H1 (cell line): ENCODE data around the gene HOXB3. TPM values are rescaled to one million over a fixed set of nuclear protein-coding genes. Genes with fewer than 3 reads are reported as not detected.

ENCODE experiments used
- CTCF ChIA-PET: fragments of 300-600 bp; sonication (Branson Sonifier 250); formaldehyde crosslinking; loops from one replicate; lab custom pipeline; 2021; ENCODE audit not compliant: partially characterized antibody; lab: Charles Lee
- POLR2A ChIA-PET: fragments of 300-600 bp; sonication (Branson Sonifier 250); formaldehyde crosslinking; loops from one replicate; lab custom pipeline; 2021; ENCODE audit warnings: inconsistent platforms; ENCODE audit not compliant: partially characterized antibody; lab: Charles Lee
- DNase-seq, 2 experiments: peaks; one replicate each; pipeline versions ENCODE4 v3.0.0 to v3.0.0-alpha.2; 2010 to 2022; ENCODE audit warnings: low spot score in 2 of 2, low read depth in 1 of 2, mixed read lengths in 1 of 2
- FAIRE-seq: peaks from 2 replicates; lab custom pipeline; 2011; peaks lifted over from hg19 to GRCh38; lab: Jason Lieb, UNC
- H2AFZ ChIP-seq: 2 replicates; pipeline ENCODE4 v1.8.1; 2012; ENCODE audit warnings: low read length, inconsistent platforms
- H2AK5ac ChIP-seq: 2 replicates; pipeline ENCODE4 v1.6.1; 2013; ENCODE audit warnings: low read depth, low read length
- H2BK120ac ChIP-seq: replicated peaks from 2 replicates; pipeline ENCODE3; 2013; ENCODE audit warnings: low read depth, low read length, inconsistent platforms
- H2BK12ac ChIP-seq: 2 replicates; pipeline ENCODE4 v1.6.1; 2013; ENCODE audit warnings: low read depth, low read length
- H2BK15ac ChIP-seq: 2 replicates; pipeline ENCODE4 v1.6.1; 2013; ENCODE audit warnings: low read length
- H2BK20ac ChIP-seq: 2 replicates; pipeline ENCODE4 v1.6.1; 2013; ENCODE audit warnings: low read length
- H2BK5ac ChIP-seq: 2 replicates; pipeline ENCODE4 v1.6.1; 2013; ENCODE audit warnings: low read depth, low read length
- H3K14ac ChIP-seq: 2 replicates; pipeline ENCODE4 v1.6.1; 2013; ENCODE audit warnings: inconsistent platforms; ENCODE audit not compliant: insufficient read length
- H3K18ac ChIP-seq: 2 replicates; pipeline ENCODE4 v1.6.1; 2013; ENCODE audit warnings: low read length; ENCODE audit errors: extremely low read depth
- H3K23ac ChIP-seq: 2 replicates; pipeline ENCODE4 v1.6.1; 2013; ENCODE audit warnings: inconsistent platforms; ENCODE audit not compliant: insufficient read length
- H3K23me2 ChIP-seq: 2 replicates; pipeline ENCODE4 v1.6.1; 2013; ENCODE audit warnings: low read depth, low read length
- H3K27ac ChIP-seq: 2 replicates; pipeline ENCODE4 v1.6.1; 2011; ENCODE audit warnings: low read depth, low read length, inconsistent platforms
- H3K27me3 ChIP-seq, 4 experiments: replicated peaks in 1 of 4; 1 replicate in 1 of 4; 2 replicates in 3 of 4; pipeline versions ENCODE4 v1.6.1 to v1.8.1; 2011 to 2013; ENCODE audit warnings: low read length in 3 of 4, mild to moderate bottlenecking in 3 of 4, inconsistent platforms in 2 of 4, mixed read lengths in 2 of 4, moderate library complexity in 1 of 4; ENCODE audit not compliant: control insufficient read depth in 3 of 4, insufficient read depth in 3 of 4; ENCODE audit errors: extremely low read depth in 1 of 4
- H3K36me3 ChIP-seq, 4 experiments: 2 replicates each; pipeline versions ENCODE4 v1.6.1 to v1.8.1; 2011 to 2013; ENCODE audit warnings: mild to moderate bottlenecking in 4 of 4, low read length in 3 of 4, moderate library complexity in 2 of 4, control low read depth in 1 of 4, inconsistent platforms in 1 of 4; ENCODE audit not compliant: insufficient read depth in 4 of 4, control insufficient read depth in 2 of 4
- H3K4ac ChIP-seq: replicated peaks from 2 replicates; pipeline ENCODE3; 2013; ENCODE audit warnings: low read length, low read depth, mixed read lengths, inconsistent platforms; ENCODE audit not compliant: insufficient read length
- H3K4me1 ChIP-seq, 4 experiments: replicated peaks in 1 of 4; 1 replicate in 1 of 4; 2 replicates in 3 of 4; pipeline versions ENCODE4 v1.6.1 to v1.8.1; 2011 to 2013; ENCODE audit warnings: low read length in 3 of 4, inconsistent platforms in 2 of 4, mixed read lengths in 1 of 4; ENCODE audit not compliant: insufficient read depth in 4 of 4, control insufficient read depth in 3 of 4
- H3K4me2 ChIP-seq, 2 experiments: 2 replicates each; pipeline versions ENCODE4 v1.6.1 to v1.8.1; 2011 to 2013; ENCODE audit warnings: low read depth in 2 of 2, low read length in 2 of 2, control low read depth in 1 of 2, inconsistent platforms in 1 of 2, mild to moderate bottlenecking in 1 of 2; ENCODE audit not compliant: insufficient read depth in 1 of 2
- H3K4me3 ChIP-seq, 4 experiments: fragments of 200-600, 300-600 bp in 1 of 4; sonication (generic), shearing (Covaris generic), sonication (Bioruptor Twin) in 1 of 4; 2 replicates each; pipeline versions ENCODE4 v1.5.1 to v1.8.1; 2011 to 2016; ENCODE audit warnings: low read length in 4 of 4, low read depth in 3 of 4, control low read depth in 2 of 4, inconsistent platforms in 2 of 4, mild to moderate bottlenecking in 2 of 4, mixed read lengths in 1 of 4, moderate library complexity in 1 of 4; ENCODE audit not compliant: insufficient read depth in 2 of 4; ENCODE audit errors: extremely low read depth in 1 of 4
- H3K56ac ChIP-seq: replicated peaks from 2 replicates; pipeline ENCODE3; 2013; ENCODE audit warnings: low read depth, mild to moderate bottlenecking, mixed read lengths, low read length, inconsistent platforms; ENCODE audit not compliant: insufficient read length
- H3K79me1 ChIP-seq: 2 replicates; pipeline ENCODE4 v1.6.1; 2013; ENCODE audit warnings: low read depth, low read length, control low read depth
- H3K79me2 ChIP-seq, 2 experiments: 2 replicates each; pipeline versions ENCODE4 v1.6.1 to v1.8.1; 2012 to 2013; ENCODE audit warnings: low read length in 2 of 2, mild to moderate bottlenecking in 2 of 2, inconsistent platforms in 1 of 2; ENCODE audit not compliant: insufficient read depth in 2 of 2, control insufficient read depth in 1 of 2
- H3K9ac ChIP-seq, 4 experiments: replicated peaks in 1 of 4; 1 replicate in 1 of 4; 2 replicates in 3 of 4; pipeline versions ENCODE4 v1.6.1 to v1.8.1; 2011 to 2013; ENCODE audit warnings: low read depth in 3 of 4, low read length in 3 of 4, control low read depth in 2 of 4, mild to moderate bottlenecking in 2 of 4, moderate library complexity in 2 of 4, inconsistent platforms in 1 of 4; ENCODE audit errors: extremely low read depth in 1 of 4
- H3K9me3 ChIP-seq, 2 experiments: 2 replicates each; pipeline versions ENCODE4 v1.6.1 to v1.8.1; 2012 to 2013; ENCODE audit warnings: mild to moderate bottlenecking in 2 of 2, moderate library complexity in 2 of 2, control low read depth in 1 of 2, inconsistent platforms in 1 of 2, low read depth in 1 of 2, low read length in 1 of 2, mixed read lengths in 1 of 2; ENCODE audit not compliant: insufficient read depth in 2 of 2
- H4K20me1 ChIP-seq, 2 experiments: replicated peaks in 1 of 2; 2 replicates each; pipeline versions ENCODE3 to v1.8.1; 2011 to 2013; ENCODE audit warnings: inconsistent platforms in 2 of 2, low read length in 2 of 2, mild to moderate bottlenecking in 1 of 2; ENCODE audit not compliant: insufficient read depth in 2 of 2, control insufficient read depth in 1 of 2
- H4K5ac ChIP-seq: 2 replicates; pipeline ENCODE4 v1.6.1; 2013; ENCODE audit warnings: low read length, low read depth, mixed read lengths, inconsistent platforms; ENCODE audit not compliant: insufficient read length
- H4K8ac ChIP-seq: 2 replicates; pipeline ENCODE4 v1.8.0; 2013; ENCODE audit warnings: mild to moderate bottlenecking, moderate library complexity, low read length, inconsistent platforms; ENCODE audit not compliant: insufficient read depth; ENCODE audit errors: extremely low read depth
- H4K91ac ChIP-seq: replicated peaks from 2 replicates; pipeline ENCODE3; 2013; ENCODE audit warnings: low read length, mixed read lengths, inconsistent platforms; ENCODE audit not compliant: insufficient read length
- CBX8 ChIP-seq: fragments of 300-800, 300-1000 bp; sonication (generic); IDR thresholded peaks from 2 replicates; pipeline ENCODE4 v1.7.1; 2016; ENCODE audit warnings: low read depth, low read length, borderline replicate concordance
- EZH2 ChIP-seq: fragments of 200-600 bp; sonication (generic); IDR thresholded peaks from 2 replicates; pipeline ENCODE4 v1.7.1; 2012; ENCODE audit warnings: low read depth, mild to moderate bottlenecking, moderate library complexity, low read length, inconsistent platforms; ENCODE audit not compliant: severe bottlenecking
- RBBP5 ChIP-seq: IDR thresholded peaks from 2 replicates; pipeline ENCODE4 v1.7.1; 2012; ENCODE audit warnings: low read depth, mild to moderate bottlenecking, inconsistent platforms, low read length, moderate library complexity, borderline replicate concordance
- RNF2 ChIP-seq: fragments of 200-900, 300-1000 bp; sonication (generic); IDR thresholded peaks from 2 replicates; pipeline ENCODE4 v1.7.1; 2016; ENCODE audit warnings: borderline replicate concordance, low read depth, mild to moderate bottlenecking, antibody characterized with exemption, low read length; ENCODE audit not compliant: poor library complexity, severe bottlenecking; ENCODE audit errors: missing control alignments
- SUZ12 ChIP-seq: fragments of 200-600 bp; sonication (generic); IDR thresholded peaks from 2 replicates; pipeline ENCODE4 v1.6.1; 2012; ENCODE audit warnings: mild to moderate bottlenecking, inconsistent platforms, low read length, moderate library complexity, mixed read lengths
- WGBS, 2 experiments: shearing (Covaris generic) in 1 of 2; methylation state at CpG; one replicate each; pipeline versions ENCODE4 v1.1.6 to v1.1.7; 2013 to 2015; ENCODE audit warnings: low lambda C conversion rate in 2 of 2, mixed read lengths in 2 of 2, inconsistent platforms in 1 of 2, low coverage in 1 of 2, missing lambda C conversion rate in 1 of 2; ENCODE audit not compliant: insufficient replicate concordance in 2 of 2, insufficient coverage in 1 of 2, insufficient read length in 1 of 2; ENCODE audit errors: extremely low coverage in 1 of 2, missing lambda C conversion rate in 1 of 2; 5-methylcytosine and 5-hydroxymethylcytosine counted together
- polyA plus RNA-seq, 7 experiments: library from polyadenylated mRNA; depleted of rRNA in 3 of 7; stranded (reverse) in 5 of 7; unstranded in 2 of 7; fragments of >200 nt in 5 of 7; fragments of 200-250 nt in 2 of 7; gene quantifications; 1 replicate in 5 of 7; 2 replicates in 1 of 7; 4 replicates in 1 of 7; pipeline versions ENCODE4 v1.2.1 to v1.2.3, GENCODE V29; 2011 to 2013; ENCODE audit warnings: missing spikeins in 2 of 7, mixed read lengths in 2 of 7
- total RNA-seq: library from RNA; stranded (reverse); fragmentation: NEBNext Ultra II Directional; extraction: Animal tissue kit (Norgen Biotek cat#: 25700); gene quantifications from 2 replicates; pipeline ENCODE4 v1.2.1, GENCODE V29; 2021
- TF ChIP-seq, protein P1 (sequence below): IDR thresholded peaks from 2 replicates; pipeline ENCODE4 v1.6.1; 2012; ENCODE audit warnings: inconsistent platforms

The HOXB3 gene
- total and polyA plus RNA-seq, 2 of the 8 experiments (the other 6 are each of a cell fraction or from before 2014, with no cell fraction given), result not detected

DNA sequence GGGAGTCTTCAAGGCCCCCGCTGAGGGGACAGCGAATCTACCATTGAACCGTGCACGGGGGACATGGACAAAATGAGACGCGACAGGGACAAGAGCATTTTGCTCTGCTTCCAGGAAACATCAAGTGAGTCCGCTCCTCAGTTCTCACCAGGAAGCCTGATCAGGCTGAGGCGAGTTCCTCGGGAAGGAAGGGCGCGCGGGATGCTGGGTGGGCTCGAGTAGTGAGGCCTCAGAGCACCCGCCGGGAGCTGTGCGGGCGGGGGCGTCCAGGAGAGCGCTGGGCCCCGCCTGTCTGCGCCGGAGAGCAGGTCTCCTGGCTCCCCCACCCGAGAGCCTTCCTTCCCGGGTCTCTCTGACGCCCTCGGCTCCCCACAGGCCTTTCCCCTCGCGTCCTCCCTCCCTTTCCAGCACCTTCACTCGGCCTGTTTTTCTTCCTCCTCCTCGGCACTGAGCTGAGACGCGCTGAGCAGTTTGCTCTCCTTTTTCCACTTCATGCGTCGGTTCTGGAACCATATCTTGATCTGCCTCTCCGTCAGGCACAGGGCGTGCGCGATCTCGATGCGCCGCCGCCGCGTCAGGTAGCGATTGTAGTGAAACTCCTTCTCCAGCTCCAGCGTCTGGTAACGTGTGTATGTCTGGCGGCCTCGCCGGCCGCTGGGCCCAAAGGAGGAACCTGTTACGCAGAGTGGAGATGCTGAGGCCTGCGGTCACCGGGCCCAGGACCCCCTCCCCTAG, 6.1 kb upstream of the HOXB3 start:
- no peak overlapping the region for H2AFZ ChIP-seq
- no peak overlapping the region for H4K91ac ChIP-seq
- ChIA-PET POLR2A (no interaction called here), CTCF (interaction anchor here (0.6 to 7.0 kb wide), 8 partner anchors 9 to 288 kb away, joined by 3 to 53 read pairs (median 6); no protein-coding TSS in a partner anchor)
- H3K27me3 ChIP-seq, result peaks cover 96 to 100% (median 99%) of the 10 kb centered on the region in 4 experiments
- no peak for DNase-seq
- H3K79me2 ChIP-seq, result no peaks in the 10 kb centered on the region
- peaks cover 38 to 53% of the 10 kb centered on the region in 2 experiments for H4K20me1 ChIP-seq
- H3K18ac ChIP-seq, result no peak overlapping the region; the same call in 1 of the 2 replicates
- FAIRE-seq, result no peak
- peak overlapping the region; percentile 88; the same call in 1 of the 2 replicates for H2BK12ac ChIP-seq
- no peak overlapping the region; the same call in 1 of the 2 replicates for H4K8ac ChIP-seq
- no peaks in the 10 kb centered on the region for H3K79me1 ChIP-seq
- H2AK5ac ChIP-seq, result 0 out of 2 replicates have a peak overlapping the region, but pooled peaks have one; percentile 6
- WGBS, 2 experiments, result 9% methylated on average over 49 of the region's 54 CpGs; no CpG with 5 or more reads in 1 of the 2 experiments
- peaks cover 0 to 12% (median 4%) of the 10 kb centered on the region in 4 experiments; a peak in 5 of 7 replicates for H3K4me1 ChIP-seq
- H3K27ac ChIP-seq, result no peak overlapping the region
- H3K9me3 ChIP-seq, result no peaks in the 10 kb centered on the region; a peak in 1 of 4 replicates
- H3K36me3 ChIP-seq, result no peaks in the 10 kb centered on the region; a peak in 1 of 8 replicates
- H4K5ac ChIP-seq, result no peak overlapping the region
- H3K23ac ChIP-seq, result no peak overlapping the region
- H2BK5ac ChIP-seq, result no peak overlapping the region
- H3K23me2 ChIP-seq, result no peaks in the 10 kb centered on the region; the same call in 1 of the 2 replicates
- H2BK15ac ChIP-seq, result no peak overlapping the region
- no peak overlapping the region; a peak in 1 of 8 replicates for H3K4me3 ChIP-seq
- H3K14ac ChIP-seq, result no peak overlapping the region
- no peak overlapping the region for H3K4ac ChIP-seq
- no peak overlapping the region for H3K9ac ChIP-seq
- H2BK120ac ChIP-seq, result no peak overlapping the region
- H3K4me2 ChIP-seq, result peak overlapping the region; percentile 19 to 21; a peak in 2 of 4 replicates
- TF ChIP-seq, protein P1, sequence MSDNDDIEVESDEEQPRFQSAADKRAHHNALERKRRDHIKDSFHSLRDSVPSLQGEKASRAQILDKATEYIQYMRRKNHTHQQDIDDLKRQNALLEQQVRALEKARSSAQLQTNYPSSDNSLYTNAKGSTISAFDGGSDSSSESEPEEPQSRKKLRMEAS, result no peak
- 0 out of 2 replicates have a peak, but pooled peaks have one; percentile 67 for TF ChIP-seq CBX8
- peak; percentile 91 for TF ChIP-seq SUZ12
- peak; percentile 88 for TF ChIP-seq RNF2
- TF ChIP-seq RBBP5, result no peak
- TF ChIP-seq EZH2, result peak; percentile 75
- no peak overlapping the region for H3K56ac ChIP-seq
- H2BK20ac ChIP-seq, result 0 out of 2 replicates have a peak overlapping the region, but pooled peaks have one; percentile 34
